WTC11 (cell line): ENCODE results near the gene AIG1. TPM values are rescaled to one million over a fixed set of nuclear protein-coding genes. Genes with fewer than 3 reads are reported as not detected.
A peak's percentile ranks its signal among the peaks of the same experiment; 100 is the strongest.

Experiments used
- ATAC-seq: fragments of 200-7000 bp; cut with Tn5 transposase; 2 replicates; pipeline ENCODE4 v1.10.0; 2021; ENCODE audit warnings: mild to moderate bottlenecking, moderate library complexity
- CTCF ChIA-PET: fragments of 300-600 bp; sonication (Branson Sonifier 250); formaldehyde crosslinking; loops from one replicate; lab custom pipeline; 2021; ENCODE audit warnings: antibody characterized with exemption; lab: Charles Lee
- POLR2A ChIA-PET: fragments of 350-600 bp; sonication (Branson Sonifier 250); formaldehyde crosslinking; loops from one replicate; lab custom pipeline; 2021; ENCODE audit warnings: antibody characterized with exemption; lab: Charles Lee
- DNase-seq: peaks from one replicate; pipeline ENCODE4 v3.0.0; 2021; ENCODE audit warnings: low spot score
- H3K27ac Mint-ChIP-seq: 2 replicates; pipeline ENCODE4 v1.8.0; 2021; ENCODE audit warnings: mixed read lengths
- H3K27me3 Mint-ChIP-seq: 2 replicates; pipeline ENCODE4 v1.8.0; 2021; ENCODE audit warnings: low read depth, mild to moderate bottlenecking, moderate library complexity, mixed read lengths
- H3K36me3 Mint-ChIP-seq: 2 replicates; pipeline ENCODE4 v1.8.0; 2021; ENCODE audit warnings: mixed read lengths
- H3K4me1 Mint-ChIP-seq: 2 replicates; pipeline ENCODE4 v1.8.0; 2022; ENCODE audit warnings: mixed read lengths
- H3K4me3 Mint-ChIP-seq: 2 replicates; pipeline ENCODE4 v1.8.0; 2021; ENCODE audit warnings: mild to moderate bottlenecking, moderate library complexity, mixed read lengths
- H3K9me3 Mint-ChIP-seq: 2 replicates; pipeline ENCODE4 v1.8.0; 2021; ENCODE audit warnings: mixed read lengths
- ATF6 ChIP-seq: sonication (generic); formaldehyde crosslinking; IDR thresholded peaks from 2 replicates; pipeline ENCODE4 v1.8.1; 2023; ENCODE audit warnings: mild to moderate bottlenecking, missing genetic modification reagents
- E2F1 ChIP-seq: sonication (generic); formaldehyde crosslinking; IDR thresholded peaks from 2 replicates; pipeline ENCODE4 v1.8.0; 2022; ENCODE audit warnings: mild to moderate bottlenecking, missing genetic modification reagents
- ELF4 ChIP-seq: sonication (generic); formaldehyde crosslinking; IDR thresholded peaks from 2 replicates; pipeline ENCODE4 v1.8.1; 2022; ENCODE audit warnings: low read depth, mild to moderate bottlenecking, moderate library complexity, missing genetic modification reagents
- FOXP1 ChIP-seq: sonication (generic); formaldehyde crosslinking; IDR thresholded peaks from 2 replicates; pipeline ENCODE4 v1.8.0; 2022; ENCODE audit warnings: missing genetic modification reagents, mild to moderate bottlenecking, moderate library complexity, borderline replicate concordance
- GABPB1 ChIP-seq: sonication (generic); formaldehyde crosslinking; IDR thresholded peaks from 2 replicates; pipeline ENCODE4 v1.8.1; 2023; ENCODE audit warnings: mild to moderate bottlenecking, missing genetic modification reagents
- KAT7 ChIP-seq: sonication (generic); formaldehyde crosslinking; IDR thresholded peaks from 2 replicates; pipeline ENCODE4 v1.8.1; 2023; ENCODE audit warnings: missing genetic modification reagents, mild to moderate bottlenecking, borderline replicate concordance
- MYBL2 ChIP-seq: sonication (generic); formaldehyde crosslinking; IDR thresholded peaks from 2 replicates; pipeline ENCODE4 v1.8.1; 2023; ENCODE audit warnings: mild to moderate bottlenecking, moderate library complexity, missing genetic modification reagents
- NFE2L1 ChIP-seq: sonication (generic); formaldehyde crosslinking; IDR thresholded peaks from 2 replicates; pipeline ENCODE4 v1.8.1; 2023; ENCODE audit warnings: missing genetic modification reagents
- SMAD4 ChIP-seq: sonication (generic); formaldehyde crosslinking; IDR thresholded peaks from 2 replicates; pipeline ENCODE4 v1.8.0; 2022; ENCODE audit warnings: mild to moderate bottlenecking, missing genetic modification reagents
- STAT6 ChIP-seq: sonication (generic); formaldehyde crosslinking; conservative IDR thresholded peaks from 2 replicates; pipeline ENCODE4 v1.8.1; 2023; ENCODE audit warnings: mild to moderate bottlenecking, low read depth, missing genetic modification reagents, moderate library complexity
- TEAD1 ChIP-seq: sonication (generic); formaldehyde crosslinking; IDR thresholded peaks from 2 replicates; pipeline ENCODE4 v1.8.0; 2022; ENCODE audit warnings: mild to moderate bottlenecking, missing genetic modification reagents
- ZBTB21 ChIP-seq: sonication (generic); formaldehyde crosslinking; IDR thresholded peaks from 2 replicates; pipeline ENCODE4 v1.8.1; 2023; ENCODE audit warnings: mild to moderate bottlenecking, missing genetic modification reagents, borderline replicate concordance
- ZBTB43 ChIP-seq: sonication (generic); formaldehyde crosslinking; IDR thresholded peaks from 2 replicates; pipeline ENCODE4 v1.8.1; 2023; ENCODE audit warnings: mild to moderate bottlenecking, missing genetic modification reagents
- ZNF263 ChIP-seq: sonication (generic); formaldehyde crosslinking; IDR thresholded peaks from 2 replicates; pipeline ENCODE4 v1.8.1; 2022; ENCODE audit warnings: low read depth, mild to moderate bottlenecking, moderate library complexity, missing genetic modification reagents
- ZNF396 ChIP-seq: fragments of 250-450 bp; sonication (Bioruptor Pico); IDR thresholded peaks from 2 replicates; pipeline ENCODE4 v1.8.0; 2021; ENCODE audit warnings: mild to moderate bottlenecking, moderate library complexity, borderline replicate concordance
- ZNF416 ChIP-seq: fragments of 250-450 bp; sonication (Bioruptor Pico); IDR thresholded peaks from 2 replicates; pipeline ENCODE4 v1.9.0; 2021; ENCODE audit warnings: mild to moderate bottlenecking, inconsistent platforms
- ZNF423 ChIP-seq: fragments of 250-450 bp; sonication (Bioruptor Pico); IDR thresholded peaks from 2 replicates; pipeline ENCODE4 v2.1.2; 2022; ENCODE audit warnings: mild to moderate bottlenecking, moderate library complexity
- total RNA-seq: library from RNA; stranded (reverse); gene quantifications from 3 replicates; pipeline ENCODE4 v1.2.3, GENCODE V29; 2021

Gene AIG1
- total RNA-seq, 1 experiment from 2014 or later = 38.8 TPM

GRCh38 chr6:143060354-143060805, 309 bp upstream of the AIG1 start (continued):
- TF ChIP-seq E2F1 (CRISPR knock-in tag) (no peak), KAT7 (CRISPR knock-in tag) (0 out of 2 replicates have a peak, but pooled peaks have one; percentile 66), ZBTB21 (peak; percentile 100), ZNF396 (CRISPR knock-in tag) (no peak), ZBTB43 (CRISPR knock-in tag) (no peak), FOXP1 (CRISPR knock-in tag) (no peak), ZNF263 (CRISPR knock-in tag) (no peak), MYBL2 (0 out of 2 replicates have a peak, but pooled peaks have one; percentile 24), ATF6 (CRISPR knock-in tag) (no peak), ELF4 (CRISPR knock-in tag) (no peak), NFE2L1 (CRISPR knock-in tag) (no peak), ZNF423 (CRISPR knock-in tag) (peak; percentile 69; the same call in 1 of the 2 replicates), STAT6 (CRISPR knock-in tag) (no peak)
- TF ChIP-seq, all 79 proteins: peak for 15

- TF ChIP-seq GABPB1 (peak; percentile 43; the same call in 1 of the 2 replicates), KAT7 (CRISPR knock-in tag) (no peak)
- Mint-ChIP-seq H3K27ac (peak overlapping the region; percentile 85), H3K4me3 (peak overlapping the region; percentile 90), H3K36me3 (peaks cover 14% of the 10 kb centered on the region), H3K9me3 (peaks cover 12% of the 10 kb centered on the region), H3K4me1 (peaks cover 64% of the 10 kb centered on the region), H3K27me3 (no peaks in the 10 kb centered on the region)
- CTCF ChIA-PET = interaction anchor here (0.8 kb wide), 1 partner anchor 587 kb away, joined by 3 read pairs; no protein-coding TSS in a partner anchor
- POLR2A ChIA-PET = no interaction called here
- DNase-seq (no peak), ATAC-seq (no peak)
Measured at GRCh38 chr6:143061597-143062385, 1.1 kb downstream of the AIG1 start.

GRCh38 chr6:143062551-143062950, 1.9 kb downstream of the AIG1 start:
- TF ChIP-seq ZNF423 (CRISPR knock-in tag) (0 out of 2 replicates have a peak, but pooled peaks have one; percentile 15), ZNF416 (CRISPR knock-in tag) (no peak), TEAD1 (CRISPR knock-in tag) (peak; percentile 69; the same call in 1 of the 2 replicates), SMAD4 (CRISPR knock-in tag) (no peak)

More at GRCh38 chr6:143062551-143062950, 1.9 kb downstream of the AIG1 start:
- DNase-seq (no peak), ATAC-seq (peak; percentile 32)
- peak overlapping the region; percentile 85 for H3K27ac Mint-ChIP-seq
- CTCF ChIA-PET = interaction anchor here (0.8 kb wide), 1 partner anchor 588 kb away, joined by 3 read pairs; no protein-coding TSS in a partner anchor
- peaks cover 12% of the 10 kb centered on the region for H3K9me3 Mint-ChIP-seq
- H3K36me3 Mint-ChIP-seq = peaks cover 14% of the 10 kb centered on the region
- POLR2A ChIA-PET = no interaction called here
- no peaks in the 10 kb centered on the region for H3K27me3 Mint-ChIP-seq
- peaks cover 60% of the 10 kb centered on the region for H3K4me1 Mint-ChIP-seq
- peak overlapping the region; percentile 34 for H3K4me3 Mint-ChIP-seq
